H1 (cell line): ENCODE data around the gene GALNT12. TPM values are rescaled to one million over a fixed set of nuclear protein-coding genes. Genes with fewer than 3 reads are reported as not detected.

Source experiments
- EZH2 ChIP-seq: fragments of 200-600 bp; sonication (generic); IDR thresholded peaks from 2 replicates; pipeline ENCODE4 v1.7.1; 2012; ENCODE audit warnings: low read depth, mild to moderate bottlenecking, moderate library complexity, low read length, inconsistent platforms; ENCODE audit not compliant: severe bottlenecking
- HDAC2 ChIP-seq, 2 experiments: fragments of 300-600 bp in 1 of 2; sonication (generic) in 1 of 2; IDR thresholded peaks; 2 replicates each; pipeline ENCODE4 v1.6.1; 2011 to 2012; ENCODE audit warnings: low read depth in 2 of 2, low read length in 2 of 2, mild to moderate bottlenecking in 2 of 2, moderate library complexity in 2 of 2, borderline replicate concordance in 1 of 2, inconsistent platforms in 1 of 2
- HDAC6 ChIP-seq: IDR thresholded peaks from one replicate; pipeline ENCODE4 v1.7.1; 2012; ENCODE audit warnings: low read depth, mild to moderate bottlenecking, inconsistent platforms, low read length, moderate library complexity
- KDM1A ChIP-seq: fragments of 200-600, 300-600 bp; sonication (generic); IDR thresholded peaks from 2 replicates; pipeline ENCODE4 v1.7.1; 2016; ENCODE audit warnings: mild to moderate bottlenecking, low read length, borderline replicate concordance
- PHF8 ChIP-seq: fragments of 200-600 bp; sonication (generic); conservative IDR thresholded peaks from 2 replicates; pipeline ENCODE4 v1.7.1; 2012; ENCODE audit warnings: low read depth, mild to moderate bottlenecking, inconsistent platforms, low read length, moderate library complexity
- SIX5 ChIP-seq: IDR thresholded peaks from 2 replicates; pipeline ENCODE4 v1.6.1; 2011; ENCODE audit warnings: mild to moderate bottlenecking, low read depth, low read length
- TAF7 ChIP-seq: optimal IDR thresholded peaks from 2 replicates; pipeline ENCODE3; 2011; ENCODE audit warnings: low read depth, mild to moderate bottlenecking, inconsistent platforms, low read length, moderate library complexity, borderline replicate concordance
- polyA plus RNA-seq, 7 experiments: library from polyadenylated mRNA; depleted of rRNA in 3 of 7; stranded (reverse) in 5 of 7; unstranded in 2 of 7; fragments of >200 nt in 5 of 7; fragments of 200-250 nt in 2 of 7; gene quantifications; 1 replicate in 5 of 7; 2 replicates in 1 of 7; 4 replicates in 1 of 7; pipeline versions ENCODE4 v1.2.1 to v1.2.3, GENCODE V29; 2011 to 2013; ENCODE audit warnings: missing spikeins in 2 of 7, mixed read lengths in 2 of 7
- total RNA-seq: library from RNA; stranded (reverse); fragmentation: NEBNext Ultra II Directional; extraction: Animal tissue kit (Norgen Biotek cat#: 25700); gene quantifications from 2 replicates; pipeline ENCODE4 v1.2.1, GENCODE V29; 2021
- TF ChIP-seq, protein P1 (sequence below): fragments of 300-600 bp; sonication (generic); IDR thresholded peaks from 2 replicates; pipeline ENCODE4 v1.7.1; 2012; ENCODE audit warnings: low read length, moderate library complexity, mild to moderate bottlenecking, inconsistent platforms; ENCODE audit not compliant: insufficient replicate concordance
- TF ChIP-seq, protein P2 (sequence below): IDR thresholded peaks from 2 replicates; pipeline ENCODE4 v1.6.1; 2011; ENCODE audit warnings: low read length, improper control_type of control experiment

GALNT12 gene
- total and polyA plus RNA-seq, 2 of the 8 experiments (the other 6 are each of a cell fraction or from before 2014, with no cell fraction given), result 16.2 to 19.6 TPM

DNA sequence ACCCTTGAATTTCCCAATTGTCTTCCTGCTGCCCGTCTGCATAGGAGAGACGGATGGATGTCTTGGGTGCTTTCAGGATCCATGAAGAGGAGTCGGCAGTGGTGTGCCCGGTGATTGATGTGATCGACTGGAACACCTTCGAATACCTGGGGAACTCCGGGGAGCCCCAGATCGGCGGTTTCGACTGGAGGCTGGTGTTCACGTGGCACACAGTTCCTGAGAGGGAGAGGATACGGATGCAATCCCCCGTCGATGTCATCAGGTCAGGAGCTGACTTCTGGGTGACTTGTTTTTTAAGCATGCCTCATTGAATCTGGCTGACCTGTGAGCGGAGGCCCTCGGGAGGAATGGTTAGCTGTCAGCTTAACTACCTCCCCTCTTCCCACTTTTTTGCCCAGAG, 24.2 kb downstream of the GALNT12 start (continued):
- TF ChIP-seq, protein P1, sequence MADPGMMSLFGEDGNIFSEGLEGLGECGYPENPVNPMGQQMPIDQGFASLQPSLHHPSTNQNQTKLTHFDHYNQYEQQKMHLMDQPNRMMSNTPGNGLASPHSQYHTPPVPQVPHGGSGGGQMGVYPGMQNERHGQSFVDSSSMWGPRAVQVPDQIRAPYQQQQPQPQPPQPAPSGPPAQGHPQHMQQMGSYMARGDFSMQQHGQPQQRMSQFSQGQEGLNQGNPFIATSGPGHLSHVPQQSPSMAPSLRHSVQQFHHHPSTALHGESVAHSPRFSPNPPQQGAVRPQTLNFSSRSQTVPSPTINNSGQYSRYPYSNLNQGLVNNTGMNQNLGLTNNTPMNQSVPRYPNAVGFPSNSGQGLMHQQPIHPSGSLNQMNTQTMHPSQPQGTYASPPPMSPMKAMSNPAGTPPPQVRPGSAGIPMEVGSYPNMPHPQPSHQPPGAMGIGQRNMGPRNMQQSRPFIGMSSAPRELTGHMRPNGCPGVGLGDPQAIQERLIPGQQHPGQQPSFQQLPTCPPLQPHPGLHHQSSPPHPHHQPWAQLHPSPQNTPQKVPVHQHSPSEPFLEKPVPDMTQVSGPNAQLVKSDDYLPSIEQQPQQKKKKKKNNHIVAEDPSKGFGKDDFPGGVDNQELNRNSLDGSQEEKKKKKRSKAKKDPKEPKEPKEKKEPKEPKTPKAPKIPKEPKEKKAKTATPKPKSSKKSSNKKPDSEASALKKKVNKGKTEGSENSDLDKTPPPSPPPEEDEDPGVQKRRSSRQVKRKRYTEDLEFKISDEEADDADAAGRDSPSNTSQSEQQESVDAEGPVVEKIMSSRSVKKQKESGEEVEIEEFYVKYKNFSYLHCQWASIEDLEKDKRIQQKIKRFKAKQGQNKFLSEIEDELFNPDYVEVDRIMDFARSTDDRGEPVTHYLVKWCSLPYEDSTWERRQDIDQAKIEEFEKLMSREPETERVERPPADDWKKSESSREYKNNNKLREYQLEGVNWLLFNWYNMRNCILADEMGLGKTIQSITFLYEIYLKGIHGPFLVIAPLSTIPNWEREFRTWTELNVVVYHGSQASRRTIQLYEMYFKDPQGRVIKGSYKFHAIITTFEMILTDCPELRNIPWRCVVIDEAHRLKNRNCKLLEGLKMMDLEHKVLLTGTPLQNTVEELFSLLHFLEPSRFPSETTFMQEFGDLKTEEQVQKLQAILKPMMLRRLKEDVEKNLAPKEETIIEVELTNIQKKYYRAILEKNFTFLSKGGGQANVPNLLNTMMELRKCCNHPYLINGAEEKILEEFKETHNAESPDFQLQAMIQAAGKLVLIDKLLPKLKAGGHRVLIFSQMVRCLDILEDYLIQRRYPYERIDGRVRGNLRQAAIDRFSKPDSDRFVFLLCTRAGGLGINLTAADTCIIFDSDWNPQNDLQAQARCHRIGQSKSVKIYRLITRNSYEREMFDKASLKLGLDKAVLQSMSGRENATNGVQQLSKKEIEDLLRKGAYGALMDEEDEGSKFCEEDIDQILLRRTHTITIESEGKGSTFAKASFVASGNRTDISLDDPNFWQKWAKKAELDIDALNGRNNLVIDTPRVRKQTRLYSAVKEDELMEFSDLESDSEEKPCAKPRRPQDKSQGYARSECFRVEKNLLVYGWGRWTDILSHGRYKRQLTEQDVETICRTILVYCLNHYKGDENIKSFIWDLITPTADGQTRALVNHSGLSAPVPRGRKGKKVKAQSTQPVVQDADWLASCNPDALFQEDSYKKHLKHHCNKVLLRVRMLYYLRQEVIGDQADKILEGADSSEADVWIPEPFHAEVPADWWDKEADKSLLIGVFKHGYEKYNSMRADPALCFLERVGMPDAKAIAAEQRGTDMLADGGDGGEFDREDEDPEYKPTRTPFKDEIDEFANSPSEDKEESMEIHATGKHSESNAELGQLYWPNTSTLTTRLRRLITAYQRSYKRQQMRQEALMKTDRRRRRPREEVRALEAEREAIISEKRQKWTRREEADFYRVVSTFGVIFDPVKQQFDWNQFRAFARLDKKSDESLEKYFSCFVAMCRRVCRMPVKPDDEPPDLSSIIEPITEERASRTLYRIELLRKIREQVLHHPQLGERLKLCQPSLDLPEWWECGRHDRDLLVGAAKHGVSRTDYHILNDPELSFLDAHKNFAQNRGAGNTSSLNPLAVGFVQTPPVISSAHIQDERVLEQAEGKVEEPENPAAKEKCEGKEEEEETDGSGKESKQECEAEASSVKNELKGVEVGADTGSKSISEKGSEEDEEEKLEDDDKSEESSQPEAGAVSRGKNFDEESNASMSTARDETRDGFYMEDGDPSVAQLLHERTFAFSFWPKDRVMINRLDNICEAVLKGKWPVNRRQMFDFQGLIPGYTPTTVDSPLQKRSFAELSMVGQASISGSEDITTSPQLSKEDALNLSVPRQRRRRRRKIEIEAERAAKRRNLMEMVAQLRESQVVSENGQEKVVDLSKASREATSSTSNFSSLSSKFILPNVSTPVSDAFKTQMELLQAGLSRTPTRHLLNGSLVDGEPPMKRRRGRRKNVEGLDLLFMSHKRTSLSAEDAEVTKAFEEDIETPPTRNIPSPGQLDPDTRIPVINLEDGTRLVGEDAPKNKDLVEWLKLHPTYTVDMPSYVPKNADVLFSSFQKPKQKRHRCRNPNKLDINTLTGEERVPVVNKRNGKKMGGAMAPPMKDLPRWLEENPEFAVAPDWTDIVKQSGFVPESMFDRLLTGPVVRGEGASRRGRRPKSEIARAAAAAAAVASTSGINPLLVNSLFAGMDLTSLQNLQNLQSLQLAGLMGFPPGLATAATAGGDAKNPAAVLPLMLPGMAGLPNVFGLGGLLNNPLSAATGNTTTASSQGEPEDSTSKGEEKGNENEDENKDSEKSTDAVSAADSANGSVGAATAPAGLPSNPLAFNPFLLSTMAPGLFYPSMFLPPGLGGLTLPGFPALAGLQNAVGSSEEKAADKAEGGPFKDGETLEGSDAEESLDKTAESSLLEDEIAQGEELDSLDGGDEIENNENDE, result no peak
- TF ChIP-seq HDAC2 (IDR thresholded peaks at IDR 0.05; ENCODE audit: borderline replicate concordance in 1 of 2, low read depth in 2 of 2, low read length in 2 of 2) (no peak), HDAC6 (no peak), TAF7 (no peak), KDM1A (no peak), SIX5 (no peak), EZH2 (no peak), PHF8 (no peak)
- TF ChIP-seq, protein P2, sequence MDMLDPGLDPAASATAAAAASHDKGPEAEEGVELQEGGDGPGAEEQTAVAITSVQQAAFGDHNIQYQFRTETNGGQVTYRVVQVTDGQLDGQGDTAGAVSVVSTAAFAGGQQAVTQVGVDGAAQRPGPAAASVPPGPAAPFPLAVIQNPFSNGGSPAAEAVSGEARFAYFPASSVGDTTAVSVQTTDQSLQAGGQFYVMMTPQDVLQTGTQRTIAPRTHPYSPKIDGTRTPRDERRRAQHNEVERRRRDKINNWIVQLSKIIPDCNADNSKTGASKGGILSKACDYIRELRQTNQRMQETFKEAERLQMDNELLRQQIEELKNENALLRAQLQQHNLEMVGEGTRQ, result no peak
- TF ChIP-seq, all 59 proteins: peak for 0
